HUES6 (cell line): ENCODE data around the gene GJA3.

ENCODE experiments used
- H3K27ac ChIP-seq: 2 replicates; pipeline ENCODE4 v1.7.0; 2013; ENCODE audit warnings: low read depth, mild to moderate bottlenecking, low read length, inconsistent platforms
- H3K27me3 ChIP-seq: 2 replicates; pipeline ENCODE4 v1.6.1; 2013; ENCODE audit warnings: low read length; ENCODE audit not compliant: control insufficient read depth, insufficient read depth
- H3K36me3 ChIP-seq: 2 replicates; pipeline ENCODE4 v1.6.1; 2013; ENCODE audit warnings: low read length; ENCODE audit not compliant: control insufficient read depth, insufficient read depth
- H3K4me1 ChIP-seq: 2 replicates; pipeline ENCODE4 v1.6.1; 2013; ENCODE audit warnings: low read length; ENCODE audit not compliant: control insufficient read depth, insufficient read depth
- H3K4me3 ChIP-seq: 2 replicates; pipeline ENCODE4 v1.5.1; 2013; ENCODE audit warnings: low read depth, low read length
- H3K9ac ChIP-seq: one replicate; pipeline ENCODE4 v1.6.1; 2013; ENCODE audit warnings: mild to moderate bottlenecking, low read length
- H3K9me3 ChIP-seq: 2 replicates; pipeline ENCODE4 v1.6.1; 2013; ENCODE audit warnings: low read depth, low read length; ENCODE audit not compliant: control insufficient read depth, insufficient read depth

The GJA3 gene

GRCh38 chr13:20148501-20149183 lies 12.2 kb downstream of the GJA3 start:
- Histone ChIP-seq H3K4me1 (no peaks in the 10 kb centered on the region), H3K27me3 (peaks cover 4% of the 10 kb centered on the region; the same call in 1 of the 2 replicates), H3K9me3 (no peaks in the 10 kb centered on the region), H3K4me3 (no peak overlapping the region), H3K27ac (no peak overlapping the region), H3K36me3 (no peaks in the 10 kb centered on the region), H3K9ac (no peak overlapping the region)

GRCh38 chr13:20146381-20146780 lies 14.5 kb downstream of the GJA3 start:
- H3K9ac ChIP-seq: no peak overlapping the region
- H3K4me3 ChIP-seq: no peak overlapping the region
- no peaks in the 10 kb centered on the region for H3K9me3 ChIP-seq
- no peaks in the 10 kb centered on the region for H3K4me1 ChIP-seq
- no peaks in the 10 kb centered on the region for H3K36me3 ChIP-seq
- peaks cover 6% of the 10 kb centered on the region; the same call in 1 of the 2 replicates for H3K27me3 ChIP-seq
- H3K27ac ChIP-seq: no peak overlapping the region

- no peaks in the 10 kb centered on the region for H3K9me3 ChIP-seq
- no peak overlapping the region for H3K4me3 ChIP-seq
- H3K36me3 ChIP-seq: no peaks in the 10 kb centered on the region
- H3K9ac ChIP-seq: no peak overlapping the region
- H3K27me3 ChIP-seq: peaks cover 6% of the 10 kb centered on the region; the same call in 1 of the 2 replicates
- H3K4me1 ChIP-seq: no peaks in the 10 kb centered on the region
- H3K27ac ChIP-seq: no peak overlapping the region
Observed at GRCh38 chr13:20145521-20145920, 15.3 kb downstream of the GJA3 start.

- no peak overlapping the region for H3K4me3 ChIP-seq
Observed at GRCh38 chr13:20144141-20144850, 16.6 kb downstream of the GJA3 start.

GRCh38 chr13:20142927-20143480 lies 17.8 kb downstream of the GJA3 start:
- Histone ChIP-seq H3K27ac (no peak overlapping the region), H3K9ac (no peak overlapping the region), H3K27me3 (peaks cover 7% of the 10 kb centered on the region; the same call in 1 of the 2 replicates), H3K4me3 (no peak overlapping the region), H3K9me3 (no peaks in the 10 kb centered on the region), H3K4me1 (no peaks in the 10 kb centered on the region), H3K36me3 (no peaks in the 10 kb centered on the region)

More at GRCh38 chr13:20144141-20144850, 16.6 kb downstream of the GJA3 start:
- Histone ChIP-seq H3K36me3 (no peaks in the 10 kb centered on the region), H3K4me1 (no peaks in the 10 kb centered on the region), H3K27me3 (peaks cover 6% of the 10 kb centered on the region; the same call in 1 of the 2 replicates), H3K9ac (no peak overlapping the region), H3K9me3 (no peaks in the 10 kb centered on the region), H3K27ac (no peak overlapping the region)

GRCh38 chr13:20142023-20142926 lies 18.6 kb downstream of the GJA3 start:
- H3K4me3 ChIP-seq: no peak overlapping the region

GRCh38 chr13:20141238-20142022 lies 19.4 kb downstream of the GJA3 start:
- Histone ChIP-seq H3K9me3 (no peaks in the 10 kb centered on the region), H3K4me3 (no peak overlapping the region), H3K4me1 (0 out of 2 replicates have a peak, but pooled peaks cover 2% of the 10 kb centered on the region), H3K27ac (no peak overlapping the region), H3K27me3 (peaks cover 19% of the 10 kb centered on the region), H3K9ac (no peak overlapping the region), H3K36me3 (no peaks in the 10 kb centered on the region)

More at GRCh38 chr13:20142023-20142926, 18.6 kb downstream of the GJA3 start:
- H3K27me3 ChIP-seq: peaks cover 10% of the 10 kb centered on the region
- no peaks in the 10 kb centered on the region for H3K36me3 ChIP-seq
- H3K4me1 ChIP-seq: no peaks in the 10 kb centered on the region
- H3K27ac ChIP-seq: no peak overlapping the region
- no peaks in the 10 kb centered on the region for H3K9me3 ChIP-seq
- H3K9ac ChIP-seq: no peak overlapping the region

GRCh38 chr13:20140487-20140886 lies 20.4 kb downstream of the GJA3 start:
- peaks cover 21% of the 10 kb centered on the region for H3K27me3 ChIP-seq
- H3K9ac ChIP-seq: no peak overlapping the region
- no peak overlapping the region for H3K27ac ChIP-seq
- H3K9me3 ChIP-seq: no peaks in the 10 kb centered on the region
- H3K4me3 ChIP-seq: no peak overlapping the region
- H3K4me1 ChIP-seq: 0 out of 2 replicates have a peak, but pooled peaks cover 2% of the 10 kb centered on the region
- no peaks in the 10 kb centered on the region for H3K36me3 ChIP-seq

- Histone ChIP-seq H3K27ac (no peak overlapping the region), H3K4me3 (no peak overlapping the region), H3K36me3 (no peaks in the 10 kb centered on the region), H3K27me3 (peaks cover 21% of the 10 kb centered on the region), H3K9ac (no peak overlapping the region), H3K4me1 (0 out of 2 replicates have a peak, but pooled peaks cover 2% of the 10 kb centered on the region), H3K9me3 (no peaks in the 10 kb centered on the region)
Observed at GRCh38 chr13:20137875-20138274, 23.0 kb downstream of the GJA3 start.
